Measurements from ENCODE around the gene OSCAR.

Gene OSCAR

GRCh38 chr19:54100561-54100960, at the start of gene OSCAR:
Gene OSCAR, minus strand, starts transcription at chr19:54100803. Its CDS starts 11 bp downstream, at chr19:54100792.
- no peak for DNase-seq (ENCODE audit: low read depth, low spot score)
- peak within 1 kb of the TSS; percentile 27 for H3K27ac ChIP-seq

DNA sequence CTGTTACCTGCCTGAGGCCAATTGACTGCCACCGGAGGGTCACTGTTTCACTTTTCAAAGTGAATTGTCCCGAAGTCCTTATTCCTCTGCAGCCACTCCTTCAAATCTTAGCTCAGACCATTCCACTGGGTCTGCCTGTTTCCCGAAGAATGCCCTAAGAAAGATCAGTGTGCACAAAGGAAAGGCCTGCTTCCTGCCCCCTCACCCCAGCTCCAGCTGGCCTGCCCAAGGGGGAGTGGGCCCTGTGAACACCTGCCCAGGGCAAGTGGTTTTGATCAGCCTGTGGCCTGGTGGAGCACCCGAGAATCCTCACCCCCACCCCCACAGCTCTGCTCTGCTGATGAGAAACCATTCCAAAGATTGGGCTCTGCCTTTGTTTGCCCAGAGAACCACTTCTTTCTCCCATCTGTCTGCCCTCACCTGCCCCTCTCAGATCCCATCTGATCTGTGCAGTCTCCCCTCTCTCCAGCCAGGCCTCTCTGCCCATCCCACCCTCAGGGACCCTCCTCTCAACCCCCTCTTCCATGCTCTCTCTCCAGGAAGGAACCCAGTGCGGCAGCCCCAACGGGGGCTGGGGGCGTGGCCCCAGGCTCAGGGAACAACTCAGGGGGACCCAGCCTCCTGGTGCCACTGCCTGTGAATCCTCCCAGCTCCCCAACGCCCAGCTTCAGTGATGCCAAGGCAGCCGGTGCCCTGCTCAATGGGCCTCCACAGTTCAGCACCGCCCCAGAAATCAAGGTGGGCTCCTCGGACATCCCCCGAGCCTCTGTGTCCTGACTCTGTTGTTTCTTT, 48.6 kb upstream of the OSCAR start:
- DNase-seq (ENCODE audit: low read depth, low spot score) = no peak
- H3K27ac ChIP-seq = no peak overlapping the region

- DNase-seq (ENCODE audit: low read depth, low spot score) = no peak
Observed at GRCh38 chr19:54148158-54148557, 47.6 kb upstream of the OSCAR start.

DNA sequence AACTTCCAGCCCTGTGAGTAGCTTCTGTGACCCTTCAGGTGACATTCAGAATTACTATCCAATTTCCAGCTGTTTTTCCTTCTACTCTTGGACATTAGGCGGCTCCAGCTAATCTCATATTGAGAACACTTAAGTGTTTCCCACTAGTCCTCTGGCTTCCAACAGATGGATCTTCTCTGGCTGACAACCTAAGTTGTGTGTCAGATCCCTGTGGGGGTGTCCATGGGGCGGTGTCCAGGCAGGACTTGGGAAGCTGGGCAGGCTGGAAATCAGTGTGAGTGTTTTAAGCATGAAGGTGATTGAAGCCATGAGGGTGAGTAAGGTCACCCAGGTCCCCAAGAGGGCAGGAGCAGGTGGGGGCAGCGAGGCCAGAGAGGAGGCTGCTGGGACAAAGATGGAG, 47.1 kb upstream of the OSCAR start:
- no peak for DNase-seq (ENCODE audit: low read depth, low spot score)
- H3K27ac ChIP-seq = no peak overlapping the region

More at GRCh38 chr19:54148158-54148557, 47.6 kb upstream of the OSCAR start:
- H3K27ac ChIP-seq = no peak overlapping the region

DNA sequence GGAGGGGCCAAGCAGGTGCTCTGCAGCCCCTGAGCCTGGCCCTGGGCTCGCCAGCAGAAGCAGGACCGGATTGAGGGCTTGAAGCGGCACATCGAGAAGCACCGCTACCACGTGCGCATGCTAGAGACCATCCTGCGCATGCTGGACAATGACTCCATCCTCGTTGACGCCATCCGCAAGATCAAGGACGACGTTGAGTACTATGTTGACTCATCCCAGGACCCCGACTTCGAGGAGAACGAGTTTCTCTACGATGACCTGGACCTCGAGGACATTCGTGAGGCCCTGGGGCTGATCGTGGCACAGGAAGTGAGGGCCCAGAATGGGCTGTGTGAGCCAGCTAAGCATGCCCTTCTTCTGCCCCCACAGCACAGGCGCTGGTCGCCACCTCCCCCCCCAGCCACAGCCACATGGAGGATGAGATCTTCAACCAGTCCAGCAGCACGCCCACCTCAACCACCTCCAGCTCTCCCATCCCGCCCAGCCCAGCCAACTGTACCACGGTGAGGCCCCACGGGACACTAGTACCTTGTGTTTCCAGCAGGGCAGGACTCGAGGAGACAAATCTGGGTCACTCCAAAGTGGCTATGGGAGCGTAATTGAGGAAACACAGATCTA, 45.0 kb upstream of the OSCAR start:
- H3K27ac ChIP-seq = no peak overlapping the region
- no peak for DNase-seq (ENCODE audit: low read depth, low spot score)

- no peak for DNase-seq (ENCODE audit: low read depth, low spot score)
- H3K27ac ChIP-seq = no peak overlapping the region
Observed at GRCh38 chr19:54142166-54142780, 41.7 kb upstream of the OSCAR start.

DNA sequence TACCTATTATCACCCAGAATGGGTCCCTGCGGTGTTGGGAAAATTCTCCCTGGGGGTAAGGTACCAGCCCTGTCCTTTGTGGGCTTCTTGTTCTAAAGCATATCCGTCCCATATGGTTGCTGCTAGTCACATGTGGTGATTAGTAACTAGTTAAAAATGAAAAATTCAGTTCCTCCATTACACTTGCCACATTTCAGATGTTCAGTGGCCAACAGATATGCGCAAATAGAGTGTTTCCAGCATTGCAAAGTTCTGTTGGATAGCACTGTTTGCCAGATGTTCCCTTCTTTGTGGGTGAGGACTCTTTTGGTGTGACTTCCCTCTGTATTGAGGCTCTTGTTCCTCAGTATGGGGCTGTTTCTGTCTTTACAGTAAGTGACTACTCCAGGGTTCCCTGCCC, 40.8 kb upstream of the OSCAR start:
- no peak for DNase-seq (ENCODE audit: low read depth, low spot score)
- H3K27ac ChIP-seq = no peak overlapping the region

DNA sequence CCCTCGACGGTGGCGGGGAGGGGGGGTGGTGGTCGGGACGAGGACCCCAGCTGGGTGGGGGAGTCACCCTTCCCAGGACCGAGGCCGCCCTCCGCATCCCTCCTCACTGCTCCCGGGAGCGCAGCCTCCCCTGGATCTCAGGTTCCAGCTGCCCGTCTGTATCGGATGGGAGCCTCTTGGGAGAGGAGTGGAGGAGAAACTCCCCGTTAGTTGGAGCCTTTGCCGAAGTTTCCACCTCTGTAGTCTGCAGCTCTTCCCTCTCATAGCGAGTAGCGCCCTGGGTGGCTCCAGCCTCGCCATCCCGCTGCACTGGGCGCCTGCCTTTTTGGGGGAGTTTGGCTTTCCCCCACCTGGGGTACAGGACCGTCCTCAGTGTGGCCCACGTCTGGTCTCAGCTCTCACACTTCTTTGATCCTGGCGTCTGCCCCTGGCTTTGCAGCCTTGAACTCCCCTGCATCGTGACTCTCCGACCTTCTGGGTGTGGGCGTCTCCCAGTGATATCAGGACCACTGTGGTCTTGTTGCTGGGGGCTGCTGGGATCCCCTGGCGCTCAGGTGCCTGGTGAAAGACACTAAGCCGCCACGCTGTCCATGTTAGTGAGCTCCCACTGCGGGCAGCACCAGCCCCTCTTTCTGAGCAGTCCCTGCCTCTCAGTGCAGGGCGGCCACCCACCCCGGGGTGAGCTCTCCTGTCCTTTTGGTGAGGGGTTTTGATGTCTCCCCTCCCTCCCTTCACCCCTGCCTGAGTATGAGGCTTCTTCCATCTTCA, 38.1 kb upstream of the OSCAR start:
- H3K27ac ChIP-seq = peak overlapping the region; percentile 61
- DNase-seq (ENCODE audit: low read depth, low spot score) = no peak

- peak within 1 kb of the TSS; percentile 61 for H3K27ac ChIP-seq
- no peak for DNase-seq (ENCODE audit: low read depth, low spot score)
Observed at GRCh38 chr19:54137699-54138488, 37.3 kb upstream of the OSCAR start, which contains the start of gene CNOT3. Gene CNOT3, plus strand, starts transcription at chr19:54137762. Its CDS starts 5,217 bp downstream, at chr19:54142979.

DNA sequence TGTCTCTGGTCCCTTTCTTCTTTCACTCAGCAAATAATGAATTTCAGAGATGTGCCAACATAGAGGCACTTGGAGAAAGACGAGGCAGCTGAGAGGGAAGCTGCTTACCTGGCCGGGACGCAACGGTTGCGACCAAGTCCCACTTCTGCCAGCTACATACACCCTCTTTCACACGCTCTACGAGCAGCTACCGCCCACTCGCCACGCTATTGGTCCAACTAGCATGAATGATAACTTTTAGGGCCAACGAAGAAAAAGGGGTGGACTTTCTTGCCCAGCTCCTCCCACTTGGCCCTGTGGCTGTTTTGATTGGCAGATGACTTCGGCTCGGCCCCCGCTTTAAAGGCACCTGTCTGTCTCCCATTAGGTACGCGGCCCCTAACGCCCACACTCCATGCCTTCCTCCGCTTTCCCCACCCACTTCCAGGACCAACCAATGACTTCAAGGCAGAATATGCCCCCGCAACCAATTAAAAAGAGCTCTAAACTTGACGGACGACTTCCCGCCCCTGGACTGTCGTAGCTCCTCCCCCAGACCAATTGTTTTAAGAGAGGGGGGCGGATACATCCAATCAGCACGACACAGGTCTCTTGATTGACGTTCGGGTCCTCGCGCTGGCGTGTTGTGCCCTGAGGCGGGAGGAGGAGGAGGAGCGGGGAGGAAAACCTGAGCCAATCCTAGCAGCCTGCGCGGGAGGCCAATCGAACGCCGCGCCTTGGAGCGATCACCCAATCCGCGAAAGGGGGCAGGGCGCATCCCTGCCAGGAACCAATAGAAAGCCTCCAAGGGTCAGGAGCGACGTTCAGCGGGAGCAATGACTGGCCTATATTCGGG, 36.5 kb upstream of the OSCAR start:
- peak overlapping the region; percentile 61 for H3K27ac ChIP-seq
- peak; percentile 100 for DNase-seq (ENCODE audit: low read depth, low spot score)

DNA sequence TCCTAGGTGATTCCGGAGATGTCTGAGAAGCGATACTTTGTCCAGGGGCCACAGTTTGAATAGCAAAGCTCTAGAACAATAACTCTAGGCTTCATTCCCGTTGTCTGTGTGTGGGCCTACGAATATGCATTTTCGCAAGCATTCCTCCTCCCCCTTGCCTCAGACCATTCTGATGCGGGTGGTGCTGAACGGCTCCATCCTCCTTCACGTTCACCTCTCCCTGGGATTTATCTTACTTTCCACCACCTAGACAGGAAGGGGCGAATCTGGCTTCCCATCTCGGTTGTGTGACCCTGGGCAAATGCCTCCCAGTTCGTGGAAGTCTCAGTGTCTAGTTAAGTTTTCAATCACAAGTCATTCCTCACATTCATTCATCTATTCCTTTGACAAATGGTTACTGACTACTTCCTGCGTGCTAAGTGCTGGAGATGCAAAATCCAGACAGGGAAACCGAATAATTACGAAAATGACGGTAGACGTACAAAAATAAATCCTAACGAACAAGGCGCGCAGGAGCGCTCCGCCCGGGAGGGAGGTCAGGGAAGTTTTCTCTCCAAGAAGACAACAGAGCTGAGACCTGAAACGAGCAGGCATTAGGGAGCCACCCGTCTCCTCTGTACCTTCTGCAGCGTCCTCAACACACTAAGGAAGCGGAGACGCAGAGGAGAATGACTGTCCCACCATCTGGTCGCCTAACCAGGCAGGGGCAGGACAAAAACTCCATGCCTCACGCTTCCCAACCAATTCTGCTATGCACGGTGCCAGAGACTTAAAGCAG, 35.7 kb upstream of the OSCAR start:
- H3K27ac ChIP-seq = peak overlapping the region; percentile 37
- no peak for DNase-seq (ENCODE audit: low read depth, low spot score)

GRCh38 chr19:54133957-54134590, 33.5 kb upstream of the OSCAR start:
- no peak for DNase-seq (ENCODE audit: low read depth, low spot score)
- H3K27ac ChIP-seq = peak overlapping the region; percentile 40

- H3K27ac ChIP-seq = no peak overlapping the region
- DNase-seq (ENCODE audit: low read depth, low spot score) = peak; percentile 58
Observed at GRCh38 chr19:54133312-54133956, 32.8 kb upstream of the OSCAR start.

- no peak for DNase-seq (ENCODE audit: low read depth, low spot score)
- no peak overlapping the region for H3K27ac ChIP-seq
Observed at GRCh38 chr19:54129617-54129996, 29.0 kb upstream of the OSCAR start.

DNA sequence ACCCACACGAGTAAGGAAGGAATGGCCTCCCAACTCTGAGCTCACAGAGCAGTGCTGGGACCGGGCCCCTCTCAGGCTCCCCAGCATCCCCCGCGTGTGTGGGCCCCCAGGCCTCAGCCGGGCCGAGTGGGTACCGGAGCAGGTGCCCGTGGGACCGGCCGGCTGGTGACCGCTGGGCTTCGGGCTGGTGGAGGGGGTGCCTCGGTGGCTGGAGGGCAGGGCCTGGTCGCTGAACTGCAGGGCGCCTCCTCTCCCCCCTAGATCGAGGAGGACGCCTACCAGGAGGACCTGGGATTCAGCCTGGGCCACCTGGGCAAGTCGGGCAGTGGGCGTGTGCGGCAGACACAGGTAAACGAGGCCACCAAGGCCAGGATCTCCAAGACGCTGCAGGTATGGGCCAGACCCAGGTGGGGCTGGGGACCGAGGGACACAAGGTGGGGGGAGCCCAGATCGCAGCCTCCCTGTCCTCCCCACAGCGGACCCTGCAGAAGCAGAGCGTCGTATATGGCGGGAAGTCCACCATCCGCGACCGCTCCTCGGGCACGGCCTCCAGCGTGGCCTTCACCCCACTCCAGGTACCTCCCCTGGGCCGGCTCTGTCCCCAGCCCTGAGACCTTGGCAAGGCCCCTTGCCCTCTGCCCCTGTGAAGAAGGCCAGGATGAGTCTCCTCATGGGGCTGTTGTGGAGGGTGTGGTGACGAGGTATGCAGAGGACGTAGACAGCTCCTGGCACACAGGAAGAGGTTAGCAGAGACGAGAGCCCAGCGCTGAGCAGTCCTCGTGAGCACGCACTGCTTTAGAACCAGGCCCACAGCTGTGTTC, 28.4 kb upstream of the OSCAR start:
- no peak for DNase-seq (ENCODE audit: low read depth, low spot score)
- no peak overlapping the region for H3K27ac ChIP-seq

DNA sequence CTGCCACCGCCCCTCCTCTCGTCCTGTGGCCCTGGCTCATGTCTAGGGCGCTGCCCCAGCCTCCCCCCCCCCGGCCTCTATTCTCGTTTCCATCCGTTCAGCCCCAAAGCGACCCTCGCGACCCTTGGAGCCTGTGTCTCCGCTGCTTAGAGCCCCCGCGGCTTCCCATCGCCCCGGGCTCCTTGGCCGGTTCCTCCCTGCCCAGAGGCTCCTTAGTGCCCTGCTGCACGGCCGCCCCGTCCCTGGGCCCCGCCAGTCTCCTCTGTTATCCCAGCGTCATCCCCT, 27.8 kb upstream of the OSCAR start:
- H3K27ac ChIP-seq = no peak overlapping the region
- no peak for DNase-seq (ENCODE audit: low read depth, low spot score)
